SK-N-SH (cell line): ENCODE data around the gene PGP. TPM values are rescaled to one million over a fixed set of nuclear protein-coding genes. Genes with fewer than 3 reads are reported as not detected.

Experiments
- CTCF ChIA-PET: fragments of 300-600, 350-600 bp; formaldehyde crosslinking; extraction: SDS; loops from one replicate; lab custom pipeline; 2021; lab: Yijun Ruan, JAX
- POLR2A ChIA-PET: fragments of 350-600 bp; sonication (Branson Sonifier 250); formaldehyde crosslinking; extraction: SDS; loops from one replicate; lab custom pipeline; 2020; ENCODE audit warnings: antibody characterized with exemption, inconsistent platforms; lab: Yijun Ruan, JAX
- DNase-seq: peaks from one replicate; pipeline ENCODE4 v3.0.0; 2012
- H2AFZ ChIP-seq: fragments of 200-600 bp; sonication (generic); 2 replicates; pipeline ENCODE4 v1.8.1; 2016; ENCODE audit warnings: antibody characterized with exemption, mild to moderate bottlenecking, low read depth
- H3F3A ChIP-seq: fragments of 200-600 bp; sonication (generic); replicated peaks from 2 replicates; pipeline ENCODE3; 2016; ENCODE audit warnings: antibody characterized with exemption, mild to moderate bottlenecking; ENCODE audit not compliant: insufficient read depth
- H3K27ac ChIP-seq, 2 experiments: fragments of 200-500 bp in 1 of 2; fragments of 200-600 bp in 1 of 2; sonication (Bioruptor generic) in 1 of 2; sonication (generic), shearing (Covaris generic) in 1 of 2; 2 replicates each; pipeline versions ENCODE4 v1.5.1 to v1.6.1; 2014 to 2016; ENCODE audit warnings: low read depth in 2 of 2, inconsistent platforms in 1 of 2, low read length in 1 of 2, mild to moderate bottlenecking in 1 of 2, mixed read lengths in 1 of 2
- H3K27me3 ChIP-seq: fragments of 200-600 bp; sonication (generic), shearing (Covaris generic); 2 replicates; pipeline ENCODE4 v1.6.1; 2016; ENCODE audit warnings: mixed run types; ENCODE audit not compliant: insufficient read depth
- H3K36me3 ChIP-seq, 2 experiments: fragments of 200-500 bp in 1 of 2; fragments of 200-600 bp in 1 of 2; sonication (Bioruptor generic) in 1 of 2; sonication (generic) in 1 of 2; replicated peaks in 1 of 2; 2 replicates each; pipeline versions ENCODE3 to v1.5.1; 2014 to 2016; ENCODE audit warnings: low read length in 1 of 2, mild to moderate bottlenecking in 1 of 2; ENCODE audit not compliant: insufficient read depth in 2 of 2, control insufficient read depth in 1 of 2
- H3K4me1 ChIP-seq, 2 experiments: fragments of 200-500 bp in 1 of 2; fragments of 200-600 bp in 1 of 2; sonication (Bioruptor generic) in 1 of 2; sonication (generic), shearing (Covaris generic) in 1 of 2; 2 replicates each; pipeline versions ENCODE4 v1.5.1 to v1.6.1; 2014 to 2016; ENCODE audit warnings: low read depth in 1 of 2, low read length in 1 of 2, mixed run types in 1 of 2; ENCODE audit not compliant: insufficient read depth in 2 of 2, control insufficient read depth in 1 of 2
- H3K4me2 ChIP-seq: fragments of 200-600 bp; sonication (generic), shearing (Covaris generic); 2 replicates; pipeline ENCODE4 v1.6.1; 2017; ENCODE audit warnings: mixed run types
- H3K4me3 ChIP-seq, 2 experiments: fragments of 200-500 bp in 1 of 2; fragments of 200-600 bp in 1 of 2; sonication (Bioruptor generic) in 1 of 2; sonication (generic), shearing (Covaris generic) in 1 of 2; 2 replicates each; pipeline versions ENCODE4 v1.5.1 to v1.8.1; 2014 to 2016; ENCODE audit warnings: low read depth in 2 of 2, inconsistent platforms in 1 of 2, low read length in 1 of 2, mild to moderate bottlenecking in 1 of 2, mixed read lengths in 1 of 2, moderate library complexity in 1 of 2
- H3K79me2 ChIP-seq: fragments of 200-600 bp; sonication (generic); 2 replicates; pipeline ENCODE4 v1.8.1; 2017; ENCODE audit warnings: mild to moderate bottlenecking; ENCODE audit not compliant: insufficient read depth
- H3K9ac ChIP-seq: fragments of 200-600 bp; sonication (generic); 2 replicates; pipeline ENCODE4 v1.6.1; 2017; ENCODE audit warnings: mixed run types
- H3K9me2 ChIP-seq: fragments of 200-600 bp; sonication (generic); 2 replicates; pipeline ENCODE4 v1.6.1; 2017; ENCODE audit warnings: mixed run types
- H3K9me3 ChIP-seq: fragments of 200-600 bp; sonication (generic); 2 replicates; pipeline ENCODE4 v1.6.1; 2017; ENCODE audit warnings: mixed run types, mild to moderate bottlenecking, moderate library complexity
- H4K20me1 ChIP-seq: fragments of 200-600 bp; sonication (generic); 2 replicates; pipeline ENCODE4 v1.6.1; 2017; ENCODE audit warnings: mild to moderate bottlenecking, mixed run types; ENCODE audit not compliant: insufficient read depth
- ELF1 ChIP-seq: IDR thresholded peaks from 2 replicates; pipeline ENCODE4 v1.4.0; 2012
- EP300 ChIP-seq, 2 experiments: IDR thresholded peaks; 2 replicates each; pipeline versions ENCODE4 v1.4.0 to v1.6.1; 2012; ENCODE audit warnings: borderline replicate concordance in 1 of 2, low read depth in 1 of 2, low read length in 1 of 2
- FOXJ3 ChIP-seq: sonication (generic); formaldehyde crosslinking; IDR thresholded peaks from 2 replicates; pipeline ENCODE4 v1.5.1; 2020; ENCODE audit warnings: mild to moderate bottlenecking, missing genetic modification reagents
- FOXM1 ChIP-seq: IDR thresholded peaks from 2 replicates; pipeline ENCODE4 v1.4.0; 2012; ENCODE audit warnings: low read depth, mild to moderate bottlenecking
- GATA2 ChIP-seq: sonication (generic); formaldehyde crosslinking; IDR thresholded peaks from 2 replicates; pipeline ENCODE4 v1.5.0; 2020; ENCODE audit warnings: mild to moderate bottlenecking, missing genetic modification reagents
- IRF3 ChIP-seq: fragments of 150-350 bp; IDR thresholded peaks from 2 replicates; pipeline ENCODE4 v1.6.1; 2016; ENCODE audit warnings: mild to moderate bottlenecking, low read depth, low read length
- NFIC ChIP-seq: IDR thresholded peaks from 2 replicates; pipeline ENCODE4 v1.4.0; 2012; ENCODE audit warnings: borderline replicate concordance
- NRF1 ChIP-seq: IDR thresholded peaks from 2 replicates; pipeline ENCODE4 v1.6.1; 2012; ENCODE audit warnings: low read depth, mild to moderate bottlenecking, low read length
- POLR2AphosphoS5 ChIP-seq: IDR thresholded peaks from 2 replicates; pipeline ENCODE4 v1.6.1; 2012; ENCODE audit warnings: low read depth, low read length
- RAD21 ChIP-seq: IDR thresholded peaks from 2 replicates; pipeline ENCODE4 v1.6.1; 2012; ENCODE audit warnings: mild to moderate bottlenecking, low read length
- REST ChIP-seq: IDR thresholded peaks from 2 replicates; pipeline ENCODE4 v1.6.1; 2012; ENCODE audit warnings: mild to moderate bottlenecking, low read depth, low read length, moderate library complexity
- SMC3 ChIP-seq: IDR thresholded peaks from 2 replicates; pipeline ENCODE4 v1.6.1; 2012; ENCODE audit warnings: low read depth, low read length, improper control_type of control experiment
- TAF1 ChIP-seq: IDR thresholded peaks from 2 replicates; pipeline ENCODE4 v1.6.1; 2012; ENCODE audit warnings: low read depth, mild to moderate bottlenecking, low read length, moderate library complexity, borderline replicate concordance
- TCF12 ChIP-seq: IDR thresholded peaks from 2 replicates; pipeline ENCODE4 v1.4.0; 2012
- TEAD4 ChIP-seq: IDR thresholded peaks from 2 replicates; pipeline ENCODE4 v1.4.0; 2012; ENCODE audit warnings: mild to moderate bottlenecking, borderline replicate concordance; ENCODE audit not compliant: insufficient read depth
- WGBS: methylation state at CpG from one replicate; pipeline ENCODE4 v1.1.6; 2017; ENCODE audit warnings: low lambda C conversion rate; 5-methylcytosine and 5-hydroxymethylcytosine counted together
- polyA plus RNA-seq, 3 experiments: library from polyadenylated mRNA; depleted of rRNA; stranded (reverse); fragments of >200 nt; gene quantifications; 2 replicates each; pipeline ENCODE4 v1.2.3, GENCODE V29; 2012
- TF ChIP-seq, protein P1 (sequence below): fragments of 150-350 bp; IDR thresholded peaks from 2 replicates; pipeline ENCODE4 v1.6.1; 2017; ENCODE audit warnings: antibody characterized with exemption, low read length, low read depth, borderline replicate concordance
- TF ChIP-seq, protein P2 (sequence below): IDR thresholded peaks from 2 replicates; pipeline ENCODE4 v1.4.0; 2012; ENCODE audit warnings: low read depth, borderline replicate concordance
- TF ChIP-seq, protein P3 (sequence below): fragments of 200-600 bp; sonication (generic); IDR thresholded peaks from 2 replicates; pipeline ENCODE4 v1.6.1; 2017; ENCODE audit warnings: antibody characterized with exemption, mild to moderate bottlenecking, moderate library complexity

The PGP gene
- polyA plus RNA-seq, 1 of the 3 experiments (the other 2 are of a cell fraction), result 10.3 TPM

DNA sequence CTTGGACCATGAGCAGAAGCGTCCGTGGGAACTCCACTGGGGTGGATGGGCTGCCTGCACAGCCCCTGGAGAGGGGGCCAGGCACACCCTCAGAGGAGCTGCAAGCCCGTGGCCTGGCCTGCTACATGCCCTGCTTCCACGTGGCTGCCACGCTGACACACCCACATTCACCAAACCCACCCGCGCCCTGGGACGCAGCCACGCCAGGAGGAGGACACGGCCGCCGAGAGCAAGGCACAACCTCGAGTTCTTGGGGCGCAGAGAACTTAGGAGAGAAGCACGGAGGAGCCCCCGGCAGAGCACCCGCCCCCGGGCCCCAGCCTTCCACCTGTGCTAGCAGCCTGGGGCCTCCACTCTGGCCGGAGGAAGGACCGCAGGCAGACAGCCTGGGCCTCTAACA is 37.1 kb downstream of the PGP start:
- Histone ChIP-seq H3K27ac (no peak overlapping the region), H4K20me1 (no peaks in the 10 kb centered on the region), H2AFZ (no peak overlapping the region), H3K9ac (no peak overlapping the region), H3F3A (no peaks in the 10 kb centered on the region), H3K36me3 (peaks cover 0 to 49% of the 10 kb centered on the region in 2 experiments), H3K4me2 (no peak overlapping the region), H3K79me2 (no peaks in the 10 kb centered on the region), H3K9me3 (no peaks in the 10 kb centered on the region), H3K4me1 (no peaks in the 10 kb centered on the region), H3K9me2 (no peaks in the 10 kb centered on the region), H3K4me3 (no peak overlapping the region), H3K27me3 (no peaks in the 10 kb centered on the region)
- ChIA-PET POLR2A (no interaction called here), CTCF (interaction anchor here (1.0 kb wide), 1 partner anchor 24 kb away, joined by 3 read pairs; no protein-coding TSS in a partner anchor)
- TF ChIP-seq TEAD4, result no peak
- TF ChIP-seq ELF1, result no peak
- no peak for TF ChIP-seq POLR2AphosphoS5
- no peak for TF ChIP-seq GATA2 (CRISPR knock-in tag)
- TF ChIP-seq TCF12, result no peak
- TF ChIP-seq, protein P1, sequence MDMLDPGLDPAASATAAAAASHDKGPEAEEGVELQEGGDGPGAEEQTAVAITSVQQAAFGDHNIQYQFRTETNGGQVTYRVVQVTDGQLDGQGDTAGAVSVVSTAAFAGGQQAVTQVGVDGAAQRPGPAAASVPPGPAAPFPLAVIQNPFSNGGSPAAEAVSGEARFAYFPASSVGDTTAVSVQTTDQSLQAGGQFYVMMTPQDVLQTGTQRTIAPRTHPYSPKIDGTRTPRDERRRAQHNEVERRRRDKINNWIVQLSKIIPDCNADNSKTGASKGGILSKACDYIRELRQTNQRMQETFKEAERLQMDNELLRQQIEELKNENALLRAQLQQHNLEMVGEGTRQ, result no peak
- no peak for TF ChIP-seq FOXM1
- no peak for TF ChIP-seq RAD21
- TF ChIP-seq NRF1, result no peak
- TF ChIP-seq, protein P2, sequence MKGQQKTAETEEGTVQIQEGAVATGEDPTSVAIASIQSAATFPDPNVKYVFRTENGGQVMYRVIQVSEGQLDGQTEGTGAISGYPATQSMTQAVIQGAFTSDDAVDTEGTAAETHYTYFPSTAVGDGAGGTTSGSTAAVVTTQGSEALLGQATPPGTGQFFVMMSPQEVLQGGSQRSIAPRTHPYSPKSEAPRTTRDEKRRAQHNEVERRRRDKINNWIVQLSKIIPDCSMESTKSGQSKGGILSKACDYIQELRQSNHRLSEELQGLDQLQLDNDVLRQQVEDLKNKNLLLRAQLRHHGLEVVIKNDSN, result no peak
- no peak for TF ChIP-seq FOXJ3 (CRISPR knock-in tag)
- TF ChIP-seq, protein P3, sequence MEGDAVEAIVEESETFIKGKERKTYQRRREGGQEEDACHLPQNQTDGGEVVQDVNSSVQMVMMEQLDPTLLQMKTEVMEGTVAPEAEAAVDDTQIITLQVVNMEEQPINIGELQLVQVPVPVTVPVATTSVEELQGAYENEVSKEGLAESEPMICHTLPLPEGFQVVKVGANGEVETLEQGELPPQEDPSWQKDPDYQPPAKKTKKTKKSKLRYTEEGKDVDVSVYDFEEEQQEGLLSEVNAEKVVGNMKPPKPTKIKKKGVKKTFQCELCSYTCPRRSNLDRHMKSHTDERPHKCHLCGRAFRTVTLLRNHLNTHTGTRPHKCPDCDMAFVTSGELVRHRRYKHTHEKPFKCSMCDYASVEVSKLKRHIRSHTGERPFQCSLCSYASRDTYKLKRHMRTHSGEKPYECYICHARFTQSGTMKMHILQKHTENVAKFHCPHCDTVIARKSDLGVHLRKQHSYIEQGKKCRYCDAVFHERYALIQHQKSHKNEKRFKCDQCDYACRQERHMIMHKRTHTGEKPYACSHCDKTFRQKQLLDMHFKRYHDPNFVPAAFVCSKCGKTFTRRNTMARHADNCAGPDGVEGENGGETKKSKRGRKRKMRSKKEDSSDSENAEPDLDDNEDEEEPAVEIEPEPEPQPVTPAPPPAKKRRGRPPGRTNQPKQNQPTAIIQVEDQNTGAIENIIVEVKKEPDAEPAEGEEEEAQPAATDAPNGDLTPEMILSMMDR, result no peak
- TF ChIP-seq TAF1, result no peak
- no peak for TF ChIP-seq SMC3
- TF ChIP-seq EP300 (IDR thresholded peaks at IDR 0.05; ENCODE audit: borderline replicate concordance in 1 of 2, low read depth in 1 of 2, low read length in 1 of 2), result no peak
- no peak for TF ChIP-seq REST
- TF ChIP-seq IRF3, result no peak
- TF ChIP-seq NFIC, result no peak
- no peak for DNase-seq
- 95% methylated on average over 9 of the region's 20 CpGs for WGBS
